ENCODE measurements around the gene CDH23.

CDH23 gene

DNA sequence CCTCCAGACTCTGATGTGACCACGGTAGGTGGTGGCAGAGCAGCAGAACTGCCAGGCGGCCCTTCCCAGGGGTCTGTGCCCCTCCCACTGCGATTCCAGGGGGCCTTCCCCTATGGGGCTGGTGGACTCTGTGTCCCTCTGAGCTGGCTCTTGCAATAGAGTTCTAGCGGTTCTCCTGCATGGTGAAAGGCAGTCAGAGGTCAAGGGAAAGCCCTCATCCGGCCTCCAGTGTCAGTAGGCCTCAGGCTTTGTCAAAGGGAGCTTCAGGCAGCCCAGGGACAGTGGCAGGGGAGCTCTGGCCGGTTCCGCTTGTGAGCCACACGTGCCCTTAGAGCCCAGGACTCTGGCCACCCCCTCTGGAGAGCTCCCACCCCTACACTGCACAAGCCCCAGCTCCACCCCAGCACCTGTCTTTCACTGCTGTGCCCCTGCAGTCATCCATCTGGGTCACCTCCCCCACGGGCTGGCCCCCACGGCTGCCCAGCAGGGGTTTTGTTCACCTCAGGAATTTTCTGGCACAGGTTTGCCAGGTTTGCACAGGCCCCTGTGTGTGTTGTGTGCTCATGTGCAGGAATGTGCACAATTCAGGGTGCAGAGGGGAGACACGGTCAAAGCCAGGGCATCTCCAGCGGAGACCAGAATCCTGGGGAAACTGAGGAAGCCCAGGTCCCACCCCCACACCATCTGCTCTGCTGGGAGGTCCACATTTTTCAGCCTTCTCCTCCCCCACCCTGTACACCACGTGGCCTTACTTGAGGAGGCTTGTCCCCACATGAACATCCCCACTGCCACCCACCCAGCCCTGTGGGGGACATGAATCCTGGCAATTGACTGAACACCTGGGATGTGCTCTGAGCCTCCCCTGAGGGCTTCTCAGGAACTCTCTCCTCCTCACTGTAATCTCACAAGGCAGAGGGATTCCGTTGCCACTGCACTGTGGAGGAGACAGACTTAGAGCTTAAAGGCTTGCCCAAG is 299.1 kb downstream of the CDH23 start:
- no peak overlapping the region for H3K4me3 ChIP-seq (ENCODE audit: low read length)
- H3K36me3 ChIP-seq (ENCODE audit: control insufficient read depth, low read length): no peaks in the 10 kb centered on the region
- H4K20me1 ChIP-seq (ENCODE audit: control insufficient read depth, insufficient read depth, low read depth, low read length): peaks cover 5% of the 10 kb centered on the region; the same call in 1 of the 2 replicates
- no peaks in the 10 kb centered on the region for H3K9me2 ChIP-seq (replicated peaks; ENCODE audit: control insufficient read depth, low read length)
- TF ChIP-seq, protein P1, sequence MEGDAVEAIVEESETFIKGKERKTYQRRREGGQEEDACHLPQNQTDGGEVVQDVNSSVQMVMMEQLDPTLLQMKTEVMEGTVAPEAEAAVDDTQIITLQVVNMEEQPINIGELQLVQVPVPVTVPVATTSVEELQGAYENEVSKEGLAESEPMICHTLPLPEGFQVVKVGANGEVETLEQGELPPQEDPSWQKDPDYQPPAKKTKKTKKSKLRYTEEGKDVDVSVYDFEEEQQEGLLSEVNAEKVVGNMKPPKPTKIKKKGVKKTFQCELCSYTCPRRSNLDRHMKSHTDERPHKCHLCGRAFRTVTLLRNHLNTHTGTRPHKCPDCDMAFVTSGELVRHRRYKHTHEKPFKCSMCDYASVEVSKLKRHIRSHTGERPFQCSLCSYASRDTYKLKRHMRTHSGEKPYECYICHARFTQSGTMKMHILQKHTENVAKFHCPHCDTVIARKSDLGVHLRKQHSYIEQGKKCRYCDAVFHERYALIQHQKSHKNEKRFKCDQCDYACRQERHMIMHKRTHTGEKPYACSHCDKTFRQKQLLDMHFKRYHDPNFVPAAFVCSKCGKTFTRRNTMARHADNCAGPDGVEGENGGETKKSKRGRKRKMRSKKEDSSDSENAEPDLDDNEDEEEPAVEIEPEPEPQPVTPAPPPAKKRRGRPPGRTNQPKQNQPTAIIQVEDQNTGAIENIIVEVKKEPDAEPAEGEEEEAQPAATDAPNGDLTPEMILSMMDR (IDR thresholded peaks at IDR 0.05; ENCODE audit: low read depth, low read length, poor library complexity, severe bottlenecking): no peak
- TF ChIP-seq EZH2phosphoT487 (IDR thresholded peaks at IDR 0.05; ENCODE audit: borderline replicate concordance, low read length): no peak
- no peak overlapping the region for H3K27ac ChIP-seq (ENCODE audit: low read depth, low read length)
- no peaks in the 10 kb centered on the region for H3K9me3 ChIP-seq (ENCODE audit: control insufficient read depth, insufficient read depth, low read length)
- H3K79me2 ChIP-seq (ENCODE audit: control insufficient read depth, low read length): no peaks in the 10 kb centered on the region
- H3F3A ChIP-seq (ENCODE audit: control insufficient read depth, insufficient read depth): no peaks in the 10 kb centered on the region
- H3K4me1 ChIP-seq (ENCODE audit: control insufficient read depth, low read length): peaks cover 44% of the 10 kb centered on the region
- peaks cover 19% of the 10 kb centered on the region for H3K27me3 ChIP-seq (ENCODE audit: control insufficient read depth, low read length)
- H3K4me2 ChIP-seq (ENCODE audit: low read length): 0 out of 2 replicates have a peak overlapping the region, but pooled peaks have one; percentile 57

DNA sequence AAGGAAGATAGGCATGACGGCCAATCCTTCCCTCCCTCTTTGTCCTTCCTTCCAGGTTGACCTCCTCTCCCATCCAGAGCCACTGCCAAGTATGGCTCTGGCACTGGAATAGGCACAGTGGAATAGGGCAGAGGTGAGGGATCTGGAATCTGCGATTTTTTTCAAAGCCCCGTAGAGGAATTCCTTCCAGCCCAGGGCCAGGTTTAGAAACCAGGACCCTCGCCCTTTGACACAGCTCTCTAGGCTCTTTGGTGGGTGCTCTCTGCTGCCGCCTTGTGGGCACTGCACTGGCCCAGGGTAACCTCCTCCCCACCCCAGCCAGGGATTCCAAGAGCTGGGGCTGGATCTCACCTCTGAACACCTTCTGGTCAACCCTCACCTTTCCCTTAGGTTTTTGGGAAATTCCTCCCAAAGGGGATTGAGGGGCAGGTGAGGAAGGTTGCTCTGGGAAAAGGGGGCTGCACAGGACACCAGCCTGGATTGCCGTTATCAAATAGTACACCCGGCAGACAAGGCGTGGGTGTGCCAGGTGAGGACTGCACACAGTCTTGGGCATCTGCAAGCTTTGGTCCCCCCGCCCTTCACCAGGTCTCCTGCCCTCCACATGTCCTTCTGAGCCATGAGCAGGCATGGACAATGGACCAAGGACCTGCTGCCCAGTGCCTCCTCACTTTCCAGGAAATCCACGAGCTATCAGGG is 300.1 kb downstream of the CDH23 start:
- no peak overlapping the region for H3K4me2 ChIP-seq (ENCODE audit: low read length)

DNA sequence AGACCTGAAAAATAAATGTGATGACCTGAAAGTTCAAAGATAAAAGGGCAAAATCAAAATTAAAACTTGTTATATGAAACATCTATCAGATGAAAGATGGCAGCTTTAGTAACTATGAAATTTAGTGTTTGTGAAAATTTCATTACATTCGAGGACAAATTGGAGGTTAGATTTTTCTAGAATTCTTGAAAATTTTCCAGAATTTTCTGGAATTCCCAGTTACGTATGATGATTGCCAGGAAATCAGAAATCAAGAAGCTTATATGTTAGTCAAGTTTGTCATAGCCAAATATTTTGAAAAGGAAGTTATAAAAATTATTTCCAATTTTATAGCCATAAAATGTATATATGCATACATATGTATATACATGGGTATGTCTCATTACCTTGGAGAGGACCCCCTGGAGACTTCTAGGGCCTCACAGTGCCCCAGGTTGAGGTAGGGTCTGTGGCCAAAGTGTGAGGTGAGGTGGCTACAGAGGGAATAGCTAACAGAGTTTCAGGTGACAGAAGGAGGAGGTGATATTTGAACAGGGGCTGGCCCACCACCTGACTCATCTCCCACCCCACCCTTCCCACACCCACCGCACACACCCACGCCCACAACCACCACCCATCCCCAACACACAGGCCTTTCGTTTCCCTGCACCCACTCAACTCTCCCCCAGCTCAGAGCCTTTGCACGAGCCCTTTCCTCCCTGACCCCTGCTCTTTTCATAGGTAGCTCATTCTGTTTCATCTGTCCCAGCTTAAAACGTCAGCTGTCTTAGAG is 301.4 kb downstream of the CDH23 start:
- Histone ChIP-seq H3K9me2 (replicated peaks; ENCODE audit: control insufficient read depth, low read length) (no peaks in the 10 kb centered on the region), H3K4me3 (ENCODE audit: low read length) (no peak overlapping the region), H4K20me1 (ENCODE audit: control insufficient read depth, insufficient read depth, low read depth, low read length) (peaks cover 5% of the 10 kb centered on the region; the same call in 1 of the 2 replicates), H3K27ac (ENCODE audit: low read depth, low read length) (no peak overlapping the region), H3K4me2 (ENCODE audit: low read length) (no peak overlapping the region), H3K4me1 (ENCODE audit: control insufficient read depth, low read length) (peaks cover 39% of the 10 kb centered on the region), H3K36me3 (ENCODE audit: control insufficient read depth, low read length) (no peaks in the 10 kb centered on the region), H3F3A (ENCODE audit: control insufficient read depth, insufficient read depth) (no peaks in the 10 kb centered on the region), H3K9me3 (ENCODE audit: control insufficient read depth, insufficient read depth, low read length) (no peaks in the 10 kb centered on the region), H3K27me3 (ENCODE audit: control insufficient read depth, low read length) (peaks cover 19% of the 10 kb centered on the region), H3K79me2 (ENCODE audit: control insufficient read depth, low read length) (no peaks in the 10 kb centered on the region)
- TF ChIP-seq, protein P1 (IDR thresholded peaks at IDR 0.05; ENCODE audit: low read depth, low read length, poor library complexity, severe bottlenecking): no peak

More for the DNA sequence above, 300.1 kb downstream of the CDH23 start:
- H3K79me2 ChIP-seq (ENCODE audit: control insufficient read depth, low read length): no peaks in the 10 kb centered on the region
- no peaks in the 10 kb centered on the region for H3K36me3 ChIP-seq (ENCODE audit: control insufficient read depth, low read length)
- H3K4me3 ChIP-seq (ENCODE audit: low read length): no peak overlapping the region
- H3K27ac ChIP-seq (ENCODE audit: low read depth, low read length): no peak overlapping the region
- H4K20me1 ChIP-seq (ENCODE audit: control insufficient read depth, insufficient read depth, low read depth, low read length): peaks cover 5% of the 10 kb centered on the region; the same call in 1 of the 2 replicates
- no peaks in the 10 kb centered on the region for H3F3A ChIP-seq (ENCODE audit: control insufficient read depth, insufficient read depth)
- no peaks in the 10 kb centered on the region for H3K9me3 ChIP-seq (ENCODE audit: control insufficient read depth, insufficient read depth, low read length)
- H3K27me3 ChIP-seq (ENCODE audit: control insufficient read depth, low read length): peaks cover 19% of the 10 kb centered on the region
- peaks cover 44% of the 10 kb centered on the region for H3K4me1 ChIP-seq (ENCODE audit: control insufficient read depth, low read length)
- TF ChIP-seq, protein P1 (IDR thresholded peaks at IDR 0.05; ENCODE audit: low read depth, low read length, poor library complexity, severe bottlenecking): peak; percentile 97
- TF ChIP-seq EZH2phosphoT487 (IDR thresholded peaks at IDR 0.05; ENCODE audit: borderline replicate concordance, low read length): no peak
- no peaks in the 10 kb centered on the region for H3K9me2 ChIP-seq (replicated peaks; ENCODE audit: control insufficient read depth, low read length)
